T-helper 9 cell (primary cell): ENCODE measurements around the gene MARCHF5.
"Not testable (repeated sequence)": the region's sequence is repeated elsewhere in the genome, so short reads cannot be mapped to it uniquely, and the experiment has no call there.

Source experiments
- DNase-seq: peaks from one replicate; pipeline ENCODE4 v3.0.0-alpha.2; 2020

Gene MARCHF5

GRCh38 chr10:92393173-92393572 lies 102.2 kb downstream of the MARCHF5 start:
- DNase-seq, result not testable (repeated sequence)

GRCh38 chr10:92395271-92395670 lies 104.3 kb downstream of the MARCHF5 start:
- DNase-seq, result no peak

- DNase-seq, result not testable (repeated sequence)
These were observed 111.3 kb downstream of the MARCHF5 start for GRCh38 chr10:92402234-92402633.
